ENCODE results near the gene ZSCAN20. TPM values are rescaled to one million over a fixed set of nuclear protein-coding genes. Genes with fewer than 3 reads are reported as not detected.

Gene ZSCAN20
- polyA plus RNA-seq, 1 donor: 2.4 TPM

DNA sequence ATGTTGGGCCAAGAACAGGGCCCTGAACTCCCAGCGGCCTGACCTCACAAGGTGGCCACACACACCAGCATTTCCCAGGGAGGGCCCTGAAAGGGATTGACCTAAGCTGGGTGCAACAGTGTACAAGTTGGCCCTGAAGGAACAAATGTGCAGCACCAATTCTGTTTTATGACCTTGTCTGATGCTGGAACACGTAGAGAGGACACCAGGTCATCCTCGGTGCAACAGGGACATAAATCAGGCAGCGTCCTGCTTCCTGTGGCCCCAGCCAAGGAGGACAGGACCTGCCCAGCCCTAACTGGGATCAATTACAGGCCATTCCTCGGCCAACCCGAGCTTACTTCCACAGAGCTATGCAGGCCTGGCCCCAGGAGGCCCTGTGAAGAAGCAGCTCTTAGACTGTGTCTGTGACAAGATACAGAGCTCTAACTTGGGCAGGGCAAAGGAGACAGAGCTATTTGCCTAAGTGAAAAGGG lies 28.7 kb upstream of the ZSCAN20 start:
- DNase-seq: peak; percentile 36 to 54
- no CpG with 5 or more reads among the region's 6 CpGs for WGBS (ENCODE audit: insufficient coverage, low lambda C conversion rate)
- no peaks in the 10 kb centered on the region for H3K4me1 ChIP-seq (ENCODE audit: control insufficient read depth, insufficient read depth, low read length)
- H3K27me3 ChIP-seq (ENCODE audit: control insufficient read depth, insufficient read depth, low read length): no peaks in the 10 kb centered on the region
- H3K4me3 ChIP-seq (ENCODE audit: low read length): no peak overlapping the region
- peaks cover 7% of the 10 kb centered on the region for H3K9me3 ChIP-seq (ENCODE audit: control insufficient read depth, low read depth, low read length)
- no peaks in the 10 kb centered on the region for H3K36me3 ChIP-seq (ENCODE audit: control insufficient read depth, insufficient read depth, low read length)
- H3K27ac ChIP-seq (ENCODE audit: low read length): no peak overlapping the region

GRCh38 chr1:33445108-33445507 lies 27.3 kb upstream of the ZSCAN20 start:
- H3K9me3 ChIP-seq (ENCODE audit: control insufficient read depth, low read depth, low read length): peaks cover 7% of the 10 kb centered on the region
- H3K27ac ChIP-seq (ENCODE audit: low read length): no peak overlapping the region
- WGBS (ENCODE audit: insufficient coverage, low lambda C conversion rate): no CpG with 5 or more reads among the region's 6 CpGs
- H3K36me3 ChIP-seq (ENCODE audit: control insufficient read depth, insufficient read depth, low read length): no peaks in the 10 kb centered on the region
- H3K27me3 ChIP-seq (ENCODE audit: control insufficient read depth, insufficient read depth, low read length): no peaks in the 10 kb centered on the region
- no peak for DNase-seq
- H3K4me1 ChIP-seq (ENCODE audit: control insufficient read depth, insufficient read depth, low read length): no peaks in the 10 kb centered on the region
- no peak overlapping the region for H3K4me3 ChIP-seq (ENCODE audit: low read length)

DNA sequence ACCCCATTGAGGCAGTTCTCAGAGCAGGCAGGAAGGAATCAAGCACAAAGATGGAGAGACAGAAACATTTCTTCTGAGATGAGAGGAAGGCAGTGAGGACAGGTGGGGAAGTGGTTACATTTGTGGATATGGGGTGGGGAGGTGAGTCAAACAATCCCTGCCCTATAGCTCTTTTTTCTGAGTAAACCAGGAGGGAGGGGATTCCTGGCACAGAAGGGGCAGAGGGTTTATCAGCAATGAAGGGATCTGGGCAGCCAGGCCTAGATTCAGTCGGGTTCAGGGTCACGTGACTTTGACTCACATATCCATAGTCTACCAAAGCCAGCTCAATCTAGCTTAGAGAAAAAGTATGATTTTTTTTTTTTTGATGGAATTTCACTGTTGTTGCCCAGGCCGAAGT lies 25.9 kb upstream of the ZSCAN20 start:
- DNase-seq: no peak
- H3K4me3 ChIP-seq (ENCODE audit: low read length): no peak overlapping the region
- no peaks in the 10 kb centered on the region for H3K27me3 ChIP-seq (ENCODE audit: control insufficient read depth, insufficient read depth, low read length)
- H3K27ac ChIP-seq (ENCODE audit: low read length): no peak overlapping the region
- H3K9me3 ChIP-seq (ENCODE audit: control insufficient read depth, low read depth, low read length): no peaks in the 10 kb centered on the region
- H3K4me1 ChIP-seq (ENCODE audit: control insufficient read depth, insufficient read depth, low read length): no peaks in the 10 kb centered on the region
- H3K36me3 ChIP-seq (ENCODE audit: control insufficient read depth, insufficient read depth, low read length): no peaks in the 10 kb centered on the region
- no CpG with 5 or more reads among the region's 3 CpGs for WGBS (ENCODE audit: insufficient coverage, low lambda C conversion rate)

DNA sequence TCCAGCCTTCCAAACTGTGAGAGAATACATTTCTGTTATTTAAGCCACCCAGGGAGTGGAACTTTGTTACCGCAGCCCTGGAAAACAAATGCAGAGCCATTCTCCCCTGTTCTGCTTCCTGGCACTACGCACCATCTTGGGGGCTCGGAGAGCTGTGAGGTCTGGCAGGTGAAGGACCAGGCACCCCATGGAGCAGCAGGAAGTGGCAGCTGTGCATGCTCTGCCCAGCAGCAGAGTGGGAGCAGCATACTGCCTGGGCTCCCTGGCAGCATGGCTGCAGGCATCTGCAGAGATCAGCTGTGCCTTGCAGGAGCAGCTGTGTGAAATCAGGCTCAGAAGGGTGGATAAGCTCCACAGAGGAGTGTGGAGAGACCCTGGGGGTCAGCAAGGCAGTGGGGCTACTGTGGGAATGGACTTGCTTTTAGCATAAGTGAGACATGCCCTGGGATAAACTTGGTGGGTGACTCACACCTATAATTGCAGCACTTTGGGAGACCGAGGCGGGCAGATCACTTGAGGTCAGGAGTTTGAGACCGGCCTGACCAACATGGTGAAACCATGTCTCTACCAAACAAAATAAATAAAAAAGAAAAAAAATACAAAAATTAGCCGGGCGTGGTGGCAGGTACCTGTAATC lies 17.7 kb upstream of the ZSCAN20 start:
- Histone ChIP-seq H3K27me3 (ENCODE audit: control insufficient read depth, insufficient read depth, low read length) (no peaks in the 10 kb centered on the region), H3K4me3 (ENCODE audit: low read length) (no peak overlapping the region), H3K9me3 (ENCODE audit: control insufficient read depth, low read depth, low read length) (no peaks in the 10 kb centered on the region), H3K4me1 (ENCODE audit: control insufficient read depth, insufficient read depth, low read length) (no peaks in the 10 kb centered on the region), H3K36me3 (ENCODE audit: control insufficient read depth, insufficient read depth, low read length) (no peaks in the 10 kb centered on the region), H3K27ac (ENCODE audit: low read length) (no peak overlapping the region)
- no peak for DNase-seq
- WGBS (ENCODE audit: insufficient coverage, low lambda C conversion rate): no CpG with 5 or more reads among the region's 8 CpGs

DNA sequence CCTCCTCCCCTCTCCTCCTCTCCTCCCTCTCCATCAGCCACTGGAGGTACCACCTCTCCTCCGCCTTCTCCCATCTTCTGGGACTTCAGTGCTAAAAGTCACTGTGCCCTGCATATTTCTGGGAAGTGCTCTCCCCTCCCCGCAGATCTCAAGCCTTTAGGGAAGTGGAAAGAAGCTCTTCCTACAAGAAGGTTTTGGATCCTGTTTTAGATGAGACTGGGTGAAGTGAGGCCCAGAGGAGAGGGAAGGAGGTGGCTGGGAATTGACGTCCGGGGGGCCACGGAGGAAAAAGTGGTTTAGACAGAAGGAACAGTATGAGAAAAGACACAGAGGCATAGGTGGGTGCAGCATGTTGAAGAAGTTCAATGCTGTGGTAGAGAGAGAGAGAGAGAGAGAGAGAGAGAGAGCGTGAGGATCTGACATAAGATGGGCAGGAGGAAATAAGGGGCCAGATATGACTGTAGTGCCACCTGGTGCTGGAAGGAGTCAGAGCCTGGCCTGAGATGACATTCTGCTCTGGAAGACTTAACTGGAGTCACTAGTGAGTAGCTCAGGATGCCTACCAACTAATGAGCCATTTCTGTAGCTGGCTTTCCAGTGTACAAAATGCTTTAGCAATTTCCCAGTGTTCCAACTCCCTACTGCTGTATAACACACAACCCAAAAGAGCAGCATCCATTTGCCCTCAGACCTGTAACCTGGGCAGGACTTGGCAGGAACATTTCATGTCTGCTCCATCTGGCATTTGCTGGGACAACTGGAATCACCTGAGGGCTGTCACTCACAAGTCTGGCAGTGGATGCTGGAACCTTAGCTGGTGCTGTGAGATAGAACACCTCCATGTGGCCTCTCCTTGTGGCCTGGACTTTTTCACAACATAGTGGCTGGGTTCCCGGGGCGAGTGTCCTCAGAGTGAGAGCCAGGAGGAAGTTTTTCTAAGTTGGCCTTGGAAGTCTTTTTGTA lies 16.6 kb upstream of the ZSCAN20 start:
- WGBS (ENCODE audit: insufficient coverage, low lambda C conversion rate): 52% methylated on average over 3 of the region's 8 CpGs
- H3K4me1 ChIP-seq (ENCODE audit: control insufficient read depth, insufficient read depth, low read length): no peaks in the 10 kb centered on the region
- H3K27ac ChIP-seq (ENCODE audit: low read length): no peak overlapping the region
- DNase-seq: peak; percentile 53 to 61
- no peaks in the 10 kb centered on the region for H3K9me3 ChIP-seq (ENCODE audit: control insufficient read depth, low read depth, low read length)
- H3K36me3 ChIP-seq (ENCODE audit: control insufficient read depth, insufficient read depth, low read length): no peaks in the 10 kb centered on the region
- no peaks in the 10 kb centered on the region for H3K27me3 ChIP-seq (ENCODE audit: control insufficient read depth, insufficient read depth, low read length)
- H3K4me3 ChIP-seq (ENCODE audit: low read length): no peak overlapping the region

DNA sequence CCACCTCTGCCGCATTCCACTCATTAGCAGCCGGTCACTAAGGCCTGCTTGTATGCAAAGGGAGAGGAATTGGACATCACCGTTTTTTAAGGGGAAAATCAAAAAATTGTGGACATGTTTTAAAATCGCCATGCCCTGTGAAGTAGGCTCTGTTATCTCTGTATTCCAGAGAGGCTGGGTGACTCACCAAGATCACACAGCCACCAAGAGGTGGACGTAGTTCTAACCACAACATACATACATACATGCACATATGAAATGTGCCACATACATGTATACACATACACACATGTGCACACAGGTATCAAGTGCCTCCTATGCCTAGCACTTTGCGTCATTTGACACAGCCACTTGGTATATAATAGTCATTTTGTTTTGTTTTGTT lies 16.0 kb upstream of the ZSCAN20 start:
- H3K4me3 ChIP-seq (ENCODE audit: low read length): no peak overlapping the region
- no peaks in the 10 kb centered on the region for H3K4me1 ChIP-seq (ENCODE audit: control insufficient read depth, insufficient read depth, low read length)
- DNase-seq: no peak
- H3K9me3 ChIP-seq (ENCODE audit: control insufficient read depth, low read depth, low read length): no peaks in the 10 kb centered on the region
- no peaks in the 10 kb centered on the region for H3K27me3 ChIP-seq (ENCODE audit: control insufficient read depth, insufficient read depth, low read length)
- H3K36me3 ChIP-seq (ENCODE audit: control insufficient read depth, insufficient read depth, low read length): no peaks in the 10 kb centered on the region
- H3K27ac ChIP-seq (ENCODE audit: low read length): no peak overlapping the region
- WGBS (ENCODE audit: insufficient coverage, low lambda C conversion rate): no CpG with 5 or more reads among the region's 6 CpGs

DNA sequence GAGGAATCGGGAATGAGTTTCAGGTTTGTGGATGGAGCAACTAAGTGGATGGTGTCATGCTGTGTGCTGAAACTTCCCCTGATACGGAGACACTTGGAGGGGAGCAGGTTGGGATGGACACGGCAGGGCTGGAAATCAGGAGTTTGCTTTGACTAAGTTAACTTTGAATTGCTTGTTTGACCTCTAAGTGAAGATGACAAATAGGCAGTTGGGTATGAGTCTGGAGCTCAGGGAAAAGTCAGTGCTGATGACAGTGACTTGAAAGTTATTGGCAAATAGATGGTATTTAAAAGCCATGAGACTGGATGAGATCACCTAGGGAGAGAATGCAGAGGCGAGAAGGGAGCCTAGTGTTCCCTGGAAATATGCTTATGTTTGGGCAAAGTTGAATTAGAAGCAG lies 12.8 kb upstream of the ZSCAN20 start:
- Histone ChIP-seq H3K4me3 (ENCODE audit: low read length) (no peak overlapping the region), H3K36me3 (ENCODE audit: control insufficient read depth, insufficient read depth, low read length) (no peaks in the 10 kb centered on the region), H3K27ac (ENCODE audit: low read length) (no peak overlapping the region), H3K4me1 (ENCODE audit: control insufficient read depth, insufficient read depth, low read length) (no peaks in the 10 kb centered on the region), H3K9me3 (ENCODE audit: control insufficient read depth, low read depth, low read length) (no peaks in the 10 kb centered on the region), H3K27me3 (ENCODE audit: control insufficient read depth, insufficient read depth, low read length) (no peaks in the 10 kb centered on the region)
- no CpG with 5 or more reads among the region's 4 CpGs for WGBS (ENCODE audit: insufficient coverage, low lambda C conversion rate)
- no peak for DNase-seq

- Histone ChIP-seq H3K27ac (ENCODE audit: low read length) (no peak overlapping the region), H3K36me3 (ENCODE audit: control insufficient read depth, insufficient read depth, low read length) (no peaks in the 10 kb centered on the region), H3K9me3 (ENCODE audit: control insufficient read depth, low read depth, low read length) (no peaks in the 10 kb centered on the region), H3K4me1 (ENCODE audit: control insufficient read depth, insufficient read depth, low read length) (no peaks in the 10 kb centered on the region), H3K27me3 (ENCODE audit: control insufficient read depth, insufficient read depth, low read length) (no peaks in the 10 kb centered on the region), H3K4me3 (ENCODE audit: low read length) (no peak overlapping the region)
- WGBS (ENCODE audit: insufficient coverage, low lambda C conversion rate): no CpG with 5 or more reads among the region's 3 CpGs
- DNase-seq: no peak
These were observed 12.3 kb upstream of the ZSCAN20 start for GRCh38 chr1:33460144-33460543.

- H3K4me3 ChIP-seq (ENCODE audit: low read length): no peak overlapping the region
- H3K36me3 ChIP-seq (ENCODE audit: control insufficient read depth, insufficient read depth, low read length): no peaks in the 10 kb centered on the region
- no peak overlapping the region for H3K27ac ChIP-seq (ENCODE audit: low read length)
- no peaks in the 10 kb centered on the region for H3K27me3 ChIP-seq (ENCODE audit: control insufficient read depth, insufficient read depth, low read length)
- H3K9me3 ChIP-seq (ENCODE audit: control insufficient read depth, low read depth, low read length): no peaks in the 10 kb centered on the region
- 80% methylated on average over 1 of the region's 4 CpGs for WGBS (ENCODE audit: insufficient coverage, low lambda C conversion rate)
- no peak for DNase-seq
- H3K4me1 ChIP-seq (ENCODE audit: control insufficient read depth, insufficient read depth, low read length): no peaks in the 10 kb centered on the region
These were observed 11.4 kb upstream of the ZSCAN20 start for GRCh38 chr1:33460947-33461629.

GRCh38 chr1:33462405-33463164 lies 9.9 kb upstream of the ZSCAN20 start:
- Histone ChIP-seq H3K36me3 (ENCODE audit: control insufficient read depth, insufficient read depth, low read length) (no peaks in the 10 kb centered on the region), H3K4me3 (ENCODE audit: low read length) (no peak overlapping the region), H3K4me1 (ENCODE audit: control insufficient read depth, insufficient read depth, low read length) (no peaks in the 10 kb centered on the region), H3K9me3 (ENCODE audit: control insufficient read depth, low read depth, low read length) (no peaks in the 10 kb centered on the region), H3K27me3 (ENCODE audit: control insufficient read depth, insufficient read depth, low read length) (no peaks in the 10 kb centered on the region), H3K27ac (ENCODE audit: low read length) (no peak overlapping the region)
- no peak for DNase-seq
- 74% methylated on average over 3 of the region's 8 CpGs for WGBS (ENCODE audit: insufficient coverage, low lambda C conversion rate)

Measured in large intestine (tissue), 3 donors.